HepG2 (cell line): Measurements from ENCODE around the gene CADPS2. TPM values are rescaled to one million over a fixed set of nuclear protein-coding genes. Genes with fewer than 3 reads are reported as not detected.
A peak's percentile ranks its signal among the peaks of the same experiment; 100 is the strongest.

Source experiments
- CREB1 ChIP-seq, 2 experiments: fragments of 450-650 bp in 1 of 2; IDR thresholded peaks; 2 replicates each; pipeline ENCODE4 v1.6.1; 2016 to 2017; ENCODE audit warnings: control low read depth in 1 of 2, mild to moderate bottlenecking in 1 of 2, missing compliant biosample characterization in 1 of 2, missing genetic modification characterization in 1 of 2
- CREM ChIP-seq, 2 experiments: sonication (generic) in 1 of 2; formaldehyde crosslinking in 1 of 2; IDR thresholded peaks; 2 replicates each; pipeline versions ENCODE4 v1.4.0 to v1.6.1; 2016 to 2020; ENCODE audit warnings: antibody characterized with exemption in 1 of 2, mild to moderate bottlenecking in 1 of 2, missing genetic modification reagents in 1 of 2
- FOXA1 ChIP-seq, 2 experiments: fragments of 450-650 bp in 1 of 2; sonication (generic) in 1 of 2; formaldehyde crosslinking in 1 of 2; IDR thresholded peaks; 2 replicates each; pipeline versions ENCODE4 v1.4.0 to v1.6.1; 2016 to 2020; ENCODE audit warnings: missing genetic modification reagents in 1 of 2
- FOXA3 ChIP-seq: IDR thresholded peaks from 2 replicates; pipeline ENCODE4 v1.6.1; 2016; ENCODE audit warnings: missing genetic modification reagents, missing compliant biosample characterization
- FOXJ3 ChIP-seq: sonication (generic); formaldehyde crosslinking; IDR thresholded peaks from 2 replicates; pipeline ENCODE4 v1.4.0; 2020; ENCODE audit warnings: missing genetic modification reagents, mild to moderate bottlenecking, borderline replicate concordance
- FOXP1 ChIP-seq, 2 experiments: fragments of 450-650 bp in 1 of 2; IDR thresholded peaks; 2 replicates each; pipeline ENCODE4 v1.6.1; 2017 to 2018; ENCODE audit warnings: antibody characterized with exemption in 1 of 2
- GATAD2A ChIP-seq: IDR thresholded peaks from 2 replicates; pipeline ENCODE4 v1.6.1; 2016
- HDAC2 ChIP-seq: sonication (generic); formaldehyde crosslinking; IDR thresholded peaks from 2 replicates; pipeline ENCODE4 v1.4.0; 2020; ENCODE audit warnings: missing genetic modification reagents
- HHEX ChIP-seq: IDR thresholded peaks from 2 replicates; pipeline ENCODE4 v1.6.1; 2016; ENCODE audit warnings: control low read depth
- LCORL ChIP-seq, 2 experiments: fragments of 450-650 bp in 1 of 2; sonication (generic) in 1 of 2; formaldehyde crosslinking in 1 of 2; IDR thresholded peaks; 2 replicates each; pipeline versions ENCODE4 v1.5.0 to v1.6.1; 2017 to 2020; ENCODE audit warnings: antibody characterized with exemption in 1 of 2, missing genetic modification reagents in 1 of 2
- MATR3 ChIP-seq: sonication (generic); formaldehyde crosslinking; IDR thresholded peaks from 2 replicates; pipeline ENCODE4 v1.4.0; 2020; ENCODE audit warnings: missing genetic modification reagents
- MIER3 ChIP-seq: IDR thresholded peaks from 2 replicates; pipeline ENCODE4 v1.6.1; 2016; ENCODE audit warnings: missing compliant biosample characterization, borderline replicate concordance
- MTA1 ChIP-seq: sonication (generic); formaldehyde crosslinking; IDR thresholded peaks from 2 replicates; pipeline ENCODE4 v1.4.0; 2020; ENCODE audit warnings: missing genetic modification reagents, mild to moderate bottlenecking, borderline replicate concordance
- NR2F2 ChIP-seq: IDR thresholded peaks from 2 replicates; pipeline ENCODE4 v1.6.1; 2012; ENCODE audit warnings: low read depth, inconsistent platforms, borderline replicate concordance
- POGZ ChIP-seq: sonication (generic); formaldehyde crosslinking; IDR thresholded peaks from 2 replicates; pipeline ENCODE4 v1.4.0; 2020; ENCODE audit warnings: mild to moderate bottlenecking, missing genetic modification reagents
- PPARG ChIP-seq: conservative IDR thresholded peaks from 2 replicates; pipeline ENCODE4 v1.6.1; 2016; ENCODE audit warnings: missing biosample characterization, missing genetic modification reagents
- RNF2 ChIP-seq: fragments of 450-650 bp; conservative IDR thresholded peaks from 2 replicates; pipeline ENCODE4 v1.6.1; 2016; ENCODE audit warnings: low read depth
- RXRB ChIP-seq: IDR thresholded peaks from 2 replicates; pipeline ENCODE4 v1.6.1; 2016; ENCODE audit warnings: borderline replicate concordance, missing genetic modification reagents, missing compliant biosample characterization
- TCF7L2 ChIP-seq: IDR thresholded peaks from 2 replicates; pipeline ENCODE4 v1.6.1; 2011; ENCODE audit warnings: mild to moderate bottlenecking, low read depth, low read length, moderate library complexity
- ZFP62 ChIP-seq: sonication (generic); formaldehyde crosslinking; IDR thresholded peaks from 2 replicates; pipeline ENCODE4 v1.4.0; 2020; ENCODE audit warnings: missing genetic modification reagents
- ZKSCAN5 ChIP-seq: sonication (generic); formaldehyde crosslinking; IDR thresholded peaks from 2 replicates; pipeline ENCODE4 v1.5.1; 2020; ENCODE audit warnings: mild to moderate bottlenecking, missing genetic modification reagents
- ZNF614 ChIP-seq: IDR thresholded peaks from 2 replicates; pipeline ENCODE4 v1.6.1; 2018; ENCODE audit warnings: missing biosample characterization, missing genetic modification reagents, inconsistent platforms, borderline replicate concordance
- ZNF660 ChIP-seq: sonication (generic); formaldehyde crosslinking; IDR thresholded peaks from 2 replicates; pipeline ENCODE4 v1.5.1; 2020; ENCODE audit warnings: mild to moderate bottlenecking, low read depth, missing genetic modification reagents, borderline replicate concordance
- ZNF713 ChIP-seq: sonication (generic); formaldehyde crosslinking; IDR thresholded peaks from 2 replicates; pipeline ENCODE4 v1.4.0; 2020; ENCODE audit warnings: mild to moderate bottlenecking, missing genetic modification reagents
- ZNF737 ChIP-seq: sonication (generic); formaldehyde crosslinking; IDR thresholded peaks from 2 replicates; pipeline ENCODE4 v1.5.0; 2020; ENCODE audit warnings: missing genetic modification reagents, mild to moderate bottlenecking, borderline replicate concordance
- ZNF891 ChIP-seq: sonication (generic); formaldehyde crosslinking; IDR thresholded peaks from 2 replicates; pipeline ENCODE4 v1.5.0; 2020; ENCODE audit warnings: mild to moderate bottlenecking, missing genetic modification reagents
- polyA plus RNA-seq, 8 experiments: library from polyadenylated mRNA; depleted of rRNA in 3 of 8; stranded (reverse) in 7 of 8; unstranded in 1 of 8; fragments of >200 nt; fragmentation: Illumina TruSeq in 4 of 8; extraction: Trizol in 4 of 8; gene quantifications; 2 replicates each; pipeline versions ENCODE4 v1.2.1 to v1.2.3, GENCODE V29; 2011 to 2016; ENCODE audit warnings: low read depth in 4 of 8, missing spikeins in 1 of 8, mixed read lengths in 1 of 8; ENCODE audit not compliant: insufficient read depth in 1 of 8
- total RNA-seq, 5 experiments: library from RNA; depleted of rRNA; stranded (reverse); fragments of >200 nt; fragmentation: Illumina TruSeq; extraction: Trizol; gene quantifications; 2 replicates each; pipeline ENCODE4 v1.2.3, GENCODE V29; 2016; ENCODE audit warnings: low read depth in 1 of 5
- TF ChIP-seq, protein P1 (sequence below): IDR thresholded peaks from 2 replicates; pipeline ENCODE4 v1.6.1; 2016; ENCODE audit warnings: low read depth, missing genetic modification reagents, missing compliant biosample characterization
- TF ChIP-seq, protein P2 (sequence below): sonication (generic); formaldehyde crosslinking; IDR thresholded peaks from 2 replicates; pipeline ENCODE4 v1.8.1; 2023; ENCODE audit warnings: missing genetic modification reagents, mild to moderate bottlenecking, borderline replicate concordance

CADPS2 gene
- total and polyA plus RNA-seq, 2 of the 13 experiments (the other 11 are each of a cell fraction or from before 2014, with no cell fraction given): 17.6 to 43.8 TPM

DNA sequence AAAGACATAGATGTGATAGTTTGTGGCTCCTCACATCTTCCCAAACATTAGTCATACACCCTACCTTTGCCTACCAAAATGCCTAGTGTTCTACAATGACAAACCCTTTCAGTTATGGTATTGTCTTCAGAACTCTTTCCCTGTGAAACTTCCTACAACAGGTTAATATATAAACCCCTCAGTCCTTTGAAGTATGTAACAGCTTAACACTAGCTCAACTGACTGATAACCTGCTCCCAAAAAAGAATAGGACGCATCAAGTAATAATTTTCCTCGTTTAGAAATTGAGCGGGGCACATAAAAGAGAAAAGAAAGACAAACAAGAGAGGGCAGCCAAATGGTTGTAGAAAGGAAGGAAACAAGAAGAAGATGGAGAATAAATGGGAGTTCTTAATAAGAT lies 133.7 kb downstream of the CADPS2 start (continued):
- TF ChIP-seq ZNF737 (CRISPR knock-in tag): no peak
- TF ChIP-seq GATAD2A (CRISPR knock-in tag): peak; percentile 74
- peak; percentile 63 for TF ChIP-seq HDAC2 (CRISPR knock-in tag)
- no peak for TF ChIP-seq ZNF660 (CRISPR knock-in tag)
- peak; percentile 73 for TF ChIP-seq POGZ (CRISPR knock-in tag)
- no peak for TF ChIP-seq ZNF713
- TF ChIP-seq FOXA1 (IDR thresholded peaks at IDR 0.05): no peak
- peak; percentile 37; the same call in 1 of the 2 replicates for TF ChIP-seq FOXA1 (CRISPR knock-in tag; IDR thresholded peaks at IDR 0.05)
- TF ChIP-seq FOXJ3 (CRISPR knock-in tag): peak; percentile 21; the same call in 1 of the 2 replicates
- TF ChIP-seq NR2F2: peak; percentile 70; the same call in 1 of the 2 replicates
- TF ChIP-seq FOXP1 (IDR thresholded peaks at IDR 0.05): no peak
- TF ChIP-seq FOXP1 (CRISPR knock-in tag; IDR thresholded peaks at IDR 0.05): peak; percentile 75; the same call in 1 of the 2 replicates
- peak; percentile 47; the same call in 1 of the 2 replicates for TF ChIP-seq ZNF614
- TF ChIP-seq MATR3: no peak
- peak; percentile 86 for TF ChIP-seq TCF7L2
- TF ChIP-seq RNF2: no peak
- TF ChIP-seq, protein P1, sequence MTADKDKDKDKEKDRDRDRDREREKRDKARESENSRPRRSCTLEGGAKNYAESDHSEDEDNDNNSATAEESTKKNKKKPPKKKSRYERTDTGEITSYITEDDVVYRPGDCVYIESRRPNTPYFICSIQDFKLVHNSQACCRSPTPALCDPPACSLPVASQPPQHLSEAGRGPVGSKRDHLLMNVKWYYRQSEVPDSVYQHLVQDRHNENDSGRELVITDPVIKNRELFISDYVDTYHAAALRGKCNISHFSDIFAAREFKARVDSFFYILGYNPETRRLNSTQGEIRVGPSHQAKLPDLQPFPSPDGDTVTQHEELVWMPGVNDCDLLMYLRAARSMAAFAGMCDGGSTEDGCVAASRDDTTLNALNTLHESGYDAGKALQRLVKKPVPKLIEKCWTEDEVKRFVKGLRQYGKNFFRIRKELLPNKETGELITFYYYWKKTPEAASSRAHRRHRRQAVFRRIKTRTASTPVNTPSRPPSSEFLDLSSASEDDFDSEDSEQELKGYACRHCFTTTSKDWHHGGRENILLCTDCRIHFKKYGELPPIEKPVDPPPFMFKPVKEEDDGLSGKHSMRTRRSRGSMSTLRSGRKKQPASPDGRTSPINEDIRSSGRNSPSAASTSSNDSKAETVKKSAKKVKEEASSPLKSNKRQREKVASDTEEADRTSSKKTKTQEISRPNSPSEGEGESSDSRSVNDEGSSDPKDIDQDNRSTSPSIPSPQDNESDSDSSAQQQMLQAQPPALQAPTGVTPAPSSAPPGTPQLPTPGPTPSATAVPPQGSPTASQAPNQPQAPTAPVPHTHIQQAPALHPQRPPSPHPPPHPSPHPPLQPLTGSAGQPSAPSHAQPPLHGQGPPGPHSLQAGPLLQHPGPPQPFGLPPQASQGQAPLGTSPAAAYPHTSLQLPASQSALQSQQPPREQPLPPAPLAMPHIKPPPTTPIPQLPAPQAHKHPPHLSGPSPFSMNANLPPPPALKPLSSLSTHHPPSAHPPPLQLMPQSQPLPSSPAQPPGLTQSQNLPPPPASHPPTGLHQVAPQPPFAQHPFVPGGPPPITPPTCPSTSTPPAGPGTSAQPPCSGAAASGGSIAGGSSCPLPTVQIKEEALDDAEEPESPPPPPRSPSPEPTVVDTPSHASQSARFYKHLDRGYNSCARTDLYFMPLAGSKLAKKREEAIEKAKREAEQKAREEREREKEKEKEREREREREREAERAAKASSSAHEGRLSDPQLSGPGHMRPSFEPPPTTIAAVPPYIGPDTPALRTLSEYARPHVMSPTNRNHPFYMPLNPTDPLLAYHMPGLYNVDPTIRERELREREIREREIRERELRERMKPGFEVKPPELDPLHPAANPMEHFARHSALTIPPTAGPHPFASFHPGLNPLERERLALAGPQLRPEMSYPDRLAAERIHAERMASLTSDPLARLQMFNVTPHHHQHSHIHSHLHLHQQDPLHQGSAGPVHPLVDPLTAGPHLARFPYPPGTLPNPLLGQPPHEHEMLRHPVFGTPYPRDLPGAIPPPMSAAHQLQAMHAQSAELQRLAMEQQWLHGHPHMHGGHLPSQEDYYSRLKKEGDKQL (CRISPR knock-in tag): 0 out of 2 replicates have a peak, but pooled peaks have one; percentile 22
- TF ChIP-seq ZKSCAN5 (CRISPR knock-in tag): no peak
- TF ChIP-seq ZNF891 (CRISPR knock-in tag): no peak
- no peak for TF ChIP-seq ZFP62 (CRISPR knock-in tag)
- TF ChIP-seq MTA1 (CRISPR knock-in tag): no peak
- peak; percentile 53 for TF ChIP-seq CREM (IDR thresholded peaks at IDR 0.05)
- no peak for TF ChIP-seq CREM (CRISPR knock-in tag; IDR thresholded peaks at IDR 0.05)
- TF ChIP-seq CREB1 (IDR thresholded peaks at IDR 0.05): no peak
- TF ChIP-seq CREB1 (CRISPR knock-in tag; IDR thresholded peaks at IDR 0.05): peak; percentile 47; the same call in 1 of the 2 replicates
- TF ChIP-seq HHEX (CRISPR knock-in tag): no peak
- TF ChIP-seq LCORL (IDR thresholded peaks at IDR 0.05): no peak
- peak; percentile 60; the same call in 1 of the 2 replicates for TF ChIP-seq LCORL (CRISPR knock-in tag; IDR thresholded peaks at IDR 0.05)
- peak; percentile 74 for TF ChIP-seq FOXA3 (CRISPR knock-in tag)
- TF ChIP-seq PPARG (CRISPR knock-in tag): peak; percentile 45; the same call in 1 of the 2 replicates
- TF ChIP-seq, protein P2, sequence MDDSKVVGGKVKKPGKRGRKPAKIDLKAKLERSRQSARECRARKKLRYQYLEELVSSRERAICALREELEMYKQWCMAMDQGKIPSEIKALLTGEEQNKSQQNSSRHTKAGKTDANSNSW: no peak
- TF ChIP-seq MIER3: 0 out of 2 replicates have a peak, but pooled peaks have one; percentile 51
- TF ChIP-seq RXRB (CRISPR knock-in tag): peak; percentile 53; the same call in 1 of the 2 replicates
